ENCODE measurements around the gene PTMS.

- TF ChIP-seq CTCF (IDR thresholded peaks at IDR 0.05) = no peak
- TF ChIP-seq POLR2A (IDR thresholded peaks at IDR 0.05) = no peak
Observed at GRCh38 chr12:6784296-6784695, 18.1 kb downstream of the PTMS start.
